Neural crest cell (in vitro differentiated cells): ENCODE results near the gene PCDHGA12. TPM values are rescaled to one million over a fixed set of nuclear protein-coding genes. Genes with fewer than 3 reads are reported as not detected.

Source experiments
- DNase-seq: peaks from one replicate; pipeline ENCODE4 v3.0.0; 2021; ENCODE audit warnings: low read depth, mixed read lengths, low spot score
- H3K27ac Mint-ChIP-seq: one replicate; pipeline ENCODE4 v1.8.0; 2021; ENCODE audit warnings: mild to moderate bottlenecking, mixed read lengths; ENCODE audit not compliant: unreplicated experiment
- H3K27me3 Mint-ChIP-seq: 2 replicates; pipeline ENCODE4 v1.8.0; 2021; ENCODE audit warnings: low read depth, mild to moderate bottlenecking, mixed read lengths
- H3K36me3 Mint-ChIP-seq: 2 replicates; pipeline ENCODE4 v1.8.0; 2021; ENCODE audit warnings: low read depth, mild to moderate bottlenecking, mixed read lengths
- H3K4me1 Mint-ChIP-seq: 2 replicates; pipeline ENCODE4 v1.8.0; 2021; ENCODE audit warnings: mixed read lengths
- H3K4me3 Mint-ChIP-seq: one replicate; pipeline ENCODE4 v1.8.0; 2021; ENCODE audit warnings: mild to moderate bottlenecking, mixed read lengths
- H3K9me3 Mint-ChIP-seq: 2 replicates; pipeline ENCODE4 v1.8.0; 2021; ENCODE audit warnings: mixed read lengths
- CTCF ChIP-seq: fragments of 200-600 bp; sonication (generic); conservative IDR thresholded peaks from 2 replicates; pipeline ENCODE4 v1.5.0; 2021; ENCODE audit warnings: antibody characterized with exemption, mild to moderate bottlenecking
- long read RNA-seq: library from polyadenylated mRNA; unstranded; transcript quantifications from one replicate; pipeline ENCODE4 v2.0.0, GENCODE V29; 2020
- total RNA-seq: library from RNA; stranded (reverse); gene quantifications from 2 replicates; pipeline ENCODE4 v1.2.1, GENCODE V29; 2021

Gene PCDHGA12
- total RNA-seq, result 1.5 and 1.8 TPM in 2 replicates
- long read RNA-seq, result 0 reads

- Mint-ChIP-seq H3K27me3 (no peaks in the 10 kb centered on the region), H3K36me3 (peaks cover 82% of the 10 kb centered on the region), H3K4me3 (no peak within 1 kb of the TSS), H3K9me3 (peaks cover 21% of the 10 kb centered on the region), H3K27ac (no peak within 1 kb of the TSS), H3K4me1 (no peaks in the 10 kb centered on the region)
- no peak for TF ChIP-seq CTCF
- DNase-seq, result no peak
These were observed at the start of gene PCDHGA12 for GRCh38 chr5:141430332-141431113. Gene PCDHGA12, plus strand, starts transcription at chr5:141430507. Its CDS starts 253 bp downstream, at chr5:141430760.

- no peak for TF ChIP-seq CTCF
- H3K4me1 Mint-ChIP-seq, result no peaks in the 10 kb centered on the region
- H3K27me3 Mint-ChIP-seq, result no peaks in the 10 kb centered on the region
- DNase-seq, result no peak
- no peak within 1 kb of the TSS for H3K27ac Mint-ChIP-seq
- peaks cover 23% of the 10 kb centered on the region for H3K9me3 Mint-ChIP-seq
- no peak within 1 kb of the TSS for H3K4me3 Mint-ChIP-seq
- peaks cover 32% of the 10 kb centered on the region for H3K36me3 Mint-ChIP-seq
These were observed 47.6 kb upstream of the PCDHGA12 start, which contains the start of gene PCDHGA7 for GRCh38 chr5:141382469-141383294. Gene PCDHGA7, plus strand, starts transcription at chr5:141382742. Its CDS starts 158 bp downstream, at chr5:141382900.

- TF ChIP-seq CTCF, result no peak
- peaks cover 33% of the 10 kb centered on the region for H3K36me3 Mint-ChIP-seq
- H3K27ac Mint-ChIP-seq, result no peak overlapping the region
- H3K4me3 Mint-ChIP-seq, result no peak overlapping the region
- peaks cover 24% of the 10 kb centered on the region for H3K9me3 Mint-ChIP-seq
- H3K27me3 Mint-ChIP-seq, result no peaks in the 10 kb centered on the region
- DNase-seq, result no peak
- H3K4me1 Mint-ChIP-seq, result no peaks in the 10 kb centered on the region
These were observed 47.0 kb upstream of the PCDHGA12 start for GRCh38 chr5:141383345-141383744.

- Mint-ChIP-seq H3K27ac (no peak overlapping the region), H3K4me3 (no peak overlapping the region), H3K4me1 (no peaks in the 10 kb centered on the region), H3K27me3 (no peaks in the 10 kb centered on the region), H3K9me3 (peaks cover 24% of the 10 kb centered on the region), H3K36me3 (peaks cover 39% of the 10 kb centered on the region)
- TF ChIP-seq CTCF, result no peak
- DNase-seq, result no peak
These were observed 45.6 kb upstream of the PCDHGA12 start for GRCh38 chr5:141384471-141385267.
